Measurements from ENCODE around the gene MYOF.

The MYOF gene

GRCh38 chr10:93305122-93305521 lies 177.0 kb downstream of the MYOF start:
- TF ChIP-seq, protein P1, sequence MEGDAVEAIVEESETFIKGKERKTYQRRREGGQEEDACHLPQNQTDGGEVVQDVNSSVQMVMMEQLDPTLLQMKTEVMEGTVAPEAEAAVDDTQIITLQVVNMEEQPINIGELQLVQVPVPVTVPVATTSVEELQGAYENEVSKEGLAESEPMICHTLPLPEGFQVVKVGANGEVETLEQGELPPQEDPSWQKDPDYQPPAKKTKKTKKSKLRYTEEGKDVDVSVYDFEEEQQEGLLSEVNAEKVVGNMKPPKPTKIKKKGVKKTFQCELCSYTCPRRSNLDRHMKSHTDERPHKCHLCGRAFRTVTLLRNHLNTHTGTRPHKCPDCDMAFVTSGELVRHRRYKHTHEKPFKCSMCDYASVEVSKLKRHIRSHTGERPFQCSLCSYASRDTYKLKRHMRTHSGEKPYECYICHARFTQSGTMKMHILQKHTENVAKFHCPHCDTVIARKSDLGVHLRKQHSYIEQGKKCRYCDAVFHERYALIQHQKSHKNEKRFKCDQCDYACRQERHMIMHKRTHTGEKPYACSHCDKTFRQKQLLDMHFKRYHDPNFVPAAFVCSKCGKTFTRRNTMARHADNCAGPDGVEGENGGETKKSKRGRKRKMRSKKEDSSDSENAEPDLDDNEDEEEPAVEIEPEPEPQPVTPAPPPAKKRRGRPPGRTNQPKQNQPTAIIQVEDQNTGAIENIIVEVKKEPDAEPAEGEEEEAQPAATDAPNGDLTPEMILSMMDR (IDR thresholded peaks at IDR 0.05; ENCODE audit: low read depth, low read length): no peak
- H3K4me3 ChIP-seq (ENCODE audit: low read depth, low read length): no peak overlapping the region
- in situ Hi-C loops (cut with HindIII; ENCODE audit: low sequenced_read_pairs): no loop called here

GRCh38 chr10:93300981-93301380 lies 181.2 kb downstream of the MYOF start:
- TF ChIP-seq, protein P1 (IDR thresholded peaks at IDR 0.05; ENCODE audit: low read depth, low read length): no peak
- in situ Hi-C loops (cut with HindIII; ENCODE audit: low sequenced_read_pairs): no loop called here
- no peak for DNase-seq (ENCODE audit: low read depth, low spot score)

More at GRCh38 chr10:93305122-93305521, 177.0 kb downstream of the MYOF start:
- no peak for DNase-seq (ENCODE audit: low read depth, low spot score)

GRCh38 chr10:93300288-93300917 lies 181.7 kb downstream of the MYOF start:
- in situ Hi-C loops (cut with HindIII; ENCODE audit: low sequenced_read_pairs): no loop called here
- TF ChIP-seq, protein P1 (IDR thresholded peaks at IDR 0.05; ENCODE audit: low read depth, low read length): no peak
- no peak for DNase-seq (ENCODE audit: low read depth, low spot score)
- H3K4me3 ChIP-seq (ENCODE audit: low read depth, low read length): no peak overlapping the region

More at GRCh38 chr10:93300981-93301380, 181.2 kb downstream of the MYOF start:
- no peak overlapping the region for H3K4me3 ChIP-seq (ENCODE audit: low read depth, low read length)

DNA sequence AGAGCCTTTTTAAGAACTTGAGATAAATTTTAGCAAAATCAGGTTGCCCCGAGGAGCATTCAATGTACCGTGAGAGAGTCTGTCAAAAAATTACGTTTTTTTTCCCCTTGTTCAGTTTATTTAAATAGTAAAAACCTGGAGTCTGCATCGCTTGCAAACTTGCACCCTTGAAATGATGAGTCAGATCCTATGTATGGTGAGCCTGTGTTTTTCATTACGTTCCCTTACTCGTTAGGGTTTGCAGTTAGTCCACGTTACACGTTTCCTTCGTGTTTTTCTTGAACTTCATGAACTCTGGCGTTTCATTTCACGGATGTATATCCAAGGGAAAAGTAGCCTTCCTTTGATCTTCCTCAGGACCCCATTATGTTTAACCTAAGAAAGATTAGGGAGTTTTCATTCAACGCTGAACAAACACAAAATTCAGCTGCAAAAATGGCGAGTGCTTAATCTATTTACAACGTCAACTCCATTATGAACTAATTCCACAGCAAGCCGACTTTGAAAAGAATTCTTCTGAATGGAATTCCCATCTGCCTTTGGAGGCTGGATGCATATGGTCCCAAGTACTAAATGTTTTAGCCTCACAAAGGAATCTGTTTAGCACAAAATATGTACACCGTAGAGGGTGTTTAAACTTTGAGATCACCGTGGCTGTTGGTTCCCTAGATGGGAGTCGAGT lies 182.4 kb downstream of the MYOF start:
- DNase-seq (ENCODE audit: low read depth, low spot score): peak; percentile 50
- no peak overlapping the region for H3K4me3 ChIP-seq (ENCODE audit: low read depth, low read length)
- TF ChIP-seq, protein P1 (IDR thresholded peaks at IDR 0.05; ENCODE audit: low read depth, low read length): no peak
- in situ Hi-C loops (cut with HindIII; ENCODE audit: low sequenced_read_pairs): loop anchor here (25.0 kb wide), 1 partner anchor 212 kb away; no protein-coding TSS in a partner anchor

GRCh38 chr10:93299195-93299594 lies 182.9 kb downstream of the MYOF start:
- no peak for DNase-seq (ENCODE audit: low read depth, low spot score)
- TF ChIP-seq, protein P1 (IDR thresholded peaks at IDR 0.05; ENCODE audit: low read depth, low read length): no peak
- in situ Hi-C loops (cut with HindIII; ENCODE audit: low sequenced_read_pairs): loop anchor here (25.0 kb wide), 1 partner anchor 212 kb away; no protein-coding TSS in a partner anchor
- H3K4me3 ChIP-seq (ENCODE audit: low read depth, low read length): no peak overlapping the region

DNA sequence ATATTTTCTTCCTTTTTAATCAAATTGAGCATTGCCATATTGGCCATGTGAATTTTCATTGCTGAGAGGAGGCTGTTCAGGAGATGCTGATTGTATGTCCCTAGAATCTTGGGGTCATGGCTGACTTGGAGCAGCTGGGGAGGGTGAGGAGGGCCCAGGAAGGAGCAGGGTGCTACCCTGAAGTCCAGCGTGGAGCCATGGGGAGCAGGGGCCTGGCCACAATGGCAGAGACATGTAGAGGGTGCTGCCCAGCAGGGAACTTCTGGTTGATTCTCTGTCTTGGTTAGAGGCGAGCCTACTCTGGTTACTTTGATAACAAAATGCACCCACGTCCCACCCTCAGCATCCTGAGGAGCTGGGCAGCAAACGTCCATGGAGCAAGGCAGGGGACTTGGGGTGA lies 186.0 kb downstream of the MYOF start:
- H3K4me3 ChIP-seq (ENCODE audit: low read depth, low read length): no peak overlapping the region
- no peak for DNase-seq (ENCODE audit: low read depth, low spot score)
- TF ChIP-seq, protein P1 (IDR thresholded peaks at IDR 0.05; ENCODE audit: low read depth, low read length): no peak
- in situ Hi-C loops (cut with HindIII; ENCODE audit: low sequenced_read_pairs): loop anchor here (25.0 kb wide), 1 partner anchor 209 kb away; no protein-coding TSS in a partner anchor

Measured in astrocyte of the spinal cord (primary cell).